Fibroblast of upper back skin (primary cell): ENCODE results near the gene HERC2.
"Not testable (repeated sequence)": the region's sequence is repeated elsewhere in the genome, so short reads cannot be mapped to it uniquely, and the experiment has no call there.

Experiments
- DNase-seq: peaks from one replicate; pipeline ENCODE4 v3.0.0-alpha.2; 2013

The HERC2 gene

DNA sequence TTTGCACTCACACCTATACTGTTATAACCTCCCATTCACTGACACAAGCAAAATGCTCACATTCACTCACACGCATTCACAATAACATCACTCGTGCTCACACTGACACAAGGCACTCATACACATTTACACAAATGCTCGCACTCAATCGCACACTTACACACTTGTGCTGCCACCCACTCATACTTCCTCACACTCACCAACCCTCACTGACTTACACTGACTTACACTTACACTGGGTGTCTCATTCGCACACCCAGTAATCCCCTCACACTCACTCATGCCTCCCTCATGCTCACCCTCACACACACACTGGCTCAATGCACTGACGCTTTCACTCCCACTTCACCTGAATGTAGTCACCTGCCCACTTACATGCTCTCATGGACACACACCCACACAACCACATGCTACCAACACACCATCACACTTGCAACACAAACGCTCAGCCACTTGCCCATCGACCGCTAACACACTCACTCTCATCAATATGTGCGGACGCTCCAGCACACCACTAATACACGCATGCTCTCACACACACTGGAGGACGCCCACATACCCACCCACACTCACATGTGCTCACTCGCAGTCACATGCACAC lies 104.9 kb downstream of the HERC2 start:
- DNase-seq = not testable (repeated sequence)

DNA sequence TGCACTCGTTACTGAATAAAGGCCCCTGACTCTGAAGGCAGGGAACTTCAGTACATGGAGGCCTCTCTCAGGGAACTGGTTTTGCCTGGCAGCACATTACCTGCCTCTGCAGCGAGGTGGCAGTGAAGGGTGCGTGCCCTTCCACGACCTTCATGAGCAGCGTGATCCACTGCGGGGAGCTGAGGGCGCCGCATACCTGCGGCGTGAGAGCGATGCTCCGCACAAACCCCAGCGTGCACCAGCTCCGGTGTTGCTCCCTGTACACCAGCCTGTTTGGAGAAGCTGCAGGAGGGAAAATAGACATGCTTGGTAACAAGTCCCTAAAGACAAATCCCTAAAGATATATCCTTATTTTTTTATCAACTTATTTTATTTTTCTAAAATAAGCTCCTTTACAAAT lies 106.5 kb downstream of the HERC2 start:
- DNase-seq = not testable (repeated sequence)

DNA sequence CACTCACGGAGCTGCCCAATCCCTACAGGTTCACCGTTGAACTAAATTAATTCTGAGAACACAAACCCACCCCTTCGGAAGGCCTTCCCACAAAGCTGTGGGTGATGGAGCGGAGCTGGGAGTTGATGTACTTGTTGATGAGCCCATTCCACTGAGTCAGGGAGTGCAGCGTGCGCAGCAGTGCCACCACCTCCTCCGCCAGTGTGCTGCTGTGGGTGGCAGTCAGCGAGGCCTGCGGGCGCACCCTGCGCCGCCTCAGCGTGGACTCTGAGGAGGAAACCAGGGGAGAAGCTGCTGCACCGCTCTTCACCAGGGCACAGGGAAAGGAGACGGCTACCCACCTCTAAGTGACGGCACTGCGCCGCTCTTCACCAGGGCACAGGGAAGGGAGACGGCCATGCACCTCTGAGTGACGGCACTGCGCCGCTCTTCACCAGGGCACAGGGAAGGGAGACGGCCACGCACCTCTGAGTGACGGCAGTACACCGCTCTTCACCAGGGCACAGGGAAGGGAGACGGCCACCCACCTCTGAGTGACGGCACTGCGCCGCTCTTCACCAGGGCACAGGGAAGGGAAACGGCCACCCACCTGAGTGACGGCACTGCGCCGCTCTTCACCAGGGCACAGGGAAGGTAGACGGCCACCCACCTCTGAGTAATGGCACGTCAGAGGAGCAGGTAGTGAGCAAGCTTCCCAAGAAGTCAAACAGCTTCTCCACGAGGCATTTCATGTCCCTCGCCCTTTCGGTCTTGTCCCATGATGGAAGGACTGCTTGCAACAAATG lies 107.8 kb downstream of the HERC2 start:
- not testable (repeated sequence) for DNase-seq

DNA sequence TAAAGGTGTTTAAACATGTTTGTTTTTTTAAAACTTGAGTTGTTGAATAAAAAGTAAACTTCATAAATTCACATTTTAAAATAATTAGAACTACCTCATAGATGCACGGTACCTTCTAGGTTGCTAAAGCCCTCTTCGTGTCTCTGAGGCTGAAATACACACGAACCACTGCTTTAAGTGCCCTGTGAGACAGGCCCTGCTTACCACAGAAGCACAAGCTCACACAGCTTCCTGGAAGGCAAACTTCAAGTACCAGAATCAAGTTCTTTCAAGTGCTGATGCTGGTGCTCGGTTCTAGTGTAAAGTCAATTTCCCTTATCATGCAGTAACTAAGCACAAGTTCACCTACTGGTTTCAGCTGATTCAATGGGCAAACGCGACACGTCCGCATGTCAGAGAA lies 108.6 kb downstream of the HERC2 start:
- DNase-seq = not testable (repeated sequence)

DNA sequence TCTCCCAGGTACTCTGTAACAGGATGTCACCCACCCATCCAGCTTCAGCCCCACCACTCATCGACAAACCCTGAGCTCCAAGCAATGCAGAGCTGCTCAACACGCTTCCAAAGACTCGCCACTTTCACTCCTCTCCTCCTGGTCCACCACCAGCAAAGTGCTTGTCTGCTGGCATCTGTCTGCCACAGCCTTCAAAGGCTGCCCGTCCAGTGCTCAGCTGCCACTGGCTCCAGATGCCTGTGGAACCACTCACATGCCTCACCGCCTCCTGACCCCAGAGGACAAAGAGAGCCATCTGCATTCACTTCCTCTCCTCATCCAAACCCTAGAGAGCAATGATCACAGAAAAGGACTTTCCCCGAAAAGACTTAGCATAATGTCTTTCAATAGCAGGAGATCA lies 113.4 kb downstream of the HERC2 start:
- no peak for DNase-seq

DNA sequence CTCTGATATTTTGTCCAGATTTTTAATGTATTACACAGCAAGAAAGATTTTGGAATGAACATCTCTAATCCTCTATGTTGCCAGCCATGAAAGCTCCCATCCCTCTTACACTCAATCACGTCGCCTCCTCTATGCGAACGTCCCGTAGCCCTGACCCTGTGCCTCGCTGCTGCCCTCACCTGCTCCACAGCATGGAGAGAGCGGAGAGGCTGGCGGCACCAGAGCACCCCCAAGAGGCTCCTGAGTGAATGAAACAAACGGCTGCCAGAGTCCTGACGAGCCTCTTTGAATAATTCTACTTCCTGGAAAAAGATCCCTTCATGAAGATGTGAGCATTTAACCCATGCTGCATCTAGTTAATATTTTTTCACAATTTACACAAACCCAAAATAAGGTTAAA lies 116.3 kb downstream of the HERC2 start:
- DNase-seq = not testable (repeated sequence)

DNA sequence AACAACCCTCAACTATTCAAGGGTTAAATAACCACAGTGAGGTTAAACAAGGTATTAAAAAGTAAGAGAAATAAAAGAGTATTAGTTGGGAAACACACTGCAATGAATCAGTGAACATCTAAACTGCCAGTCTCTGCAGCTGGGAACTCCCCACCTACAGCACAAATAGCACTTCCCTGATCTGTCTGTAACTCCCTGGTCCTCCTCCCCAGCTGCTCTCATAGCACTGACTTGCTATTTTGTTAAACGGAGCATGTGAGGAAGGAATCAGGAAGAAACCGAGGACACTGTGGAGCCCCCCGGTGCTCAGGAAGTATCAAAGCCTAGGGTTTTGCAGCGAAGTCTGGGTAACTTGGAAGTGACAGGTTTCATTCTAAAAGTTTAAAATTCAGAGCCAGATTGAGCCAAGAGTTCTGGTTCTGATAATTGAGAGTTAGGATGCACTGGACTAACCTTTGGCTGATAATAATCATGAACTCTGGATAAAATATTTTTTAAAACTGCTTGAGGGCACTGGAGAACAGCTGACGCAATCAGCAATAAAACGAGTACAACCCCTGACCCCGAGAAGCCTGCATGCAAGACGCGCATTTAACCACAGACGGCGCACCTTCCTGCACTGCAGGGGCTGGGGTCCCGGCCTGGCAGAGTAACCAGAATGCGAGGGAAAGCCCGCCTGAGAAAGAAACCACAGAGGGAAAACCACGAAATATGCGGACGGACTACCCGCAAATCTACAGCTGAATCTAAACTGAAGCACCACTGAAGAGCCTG lies 118.7 kb downstream of the HERC2 start:
- DNase-seq = not testable (repeated sequence)

DNA sequence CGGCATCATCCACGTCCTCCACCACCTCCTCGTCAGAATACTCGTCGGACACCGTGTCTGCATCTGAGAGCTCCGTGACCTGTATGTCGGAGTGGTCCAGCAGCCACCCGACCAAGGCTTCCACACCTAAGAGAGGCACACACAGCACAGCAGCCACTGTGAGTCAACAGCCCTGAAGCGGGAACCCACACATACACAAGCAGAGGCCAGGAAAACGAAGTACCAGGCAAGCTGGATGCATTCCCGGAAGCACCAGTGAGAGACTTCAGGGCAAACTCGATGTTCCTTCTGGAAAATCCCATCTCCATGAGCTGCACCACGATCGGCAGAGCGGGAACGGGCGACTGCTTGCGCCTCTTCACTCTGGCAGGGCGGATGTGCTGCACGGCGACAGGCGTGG lies 119.9 kb downstream of the HERC2 start:
- DNase-seq = not testable (repeated sequence)

DNA sequence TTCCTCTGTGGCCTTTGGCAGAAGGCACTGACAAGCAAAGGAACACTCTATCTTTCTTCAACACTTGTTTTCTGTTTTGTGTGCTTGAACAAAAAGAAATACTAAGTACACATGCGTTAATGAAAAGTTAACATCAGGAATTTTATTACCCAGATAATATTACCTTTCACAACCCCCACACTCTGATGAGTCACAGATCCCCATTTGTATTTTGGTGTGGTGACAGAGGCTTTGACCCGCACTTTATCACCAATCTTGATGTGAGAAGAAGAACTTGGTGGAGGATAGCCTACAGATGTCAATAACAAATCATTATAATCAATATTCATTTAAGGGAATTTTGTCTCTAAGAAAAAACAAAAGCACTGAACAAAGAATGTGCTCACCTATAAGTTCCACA lies 123.8 kb downstream of the HERC2 start:
- not testable (repeated sequence) for DNase-seq

DNA sequence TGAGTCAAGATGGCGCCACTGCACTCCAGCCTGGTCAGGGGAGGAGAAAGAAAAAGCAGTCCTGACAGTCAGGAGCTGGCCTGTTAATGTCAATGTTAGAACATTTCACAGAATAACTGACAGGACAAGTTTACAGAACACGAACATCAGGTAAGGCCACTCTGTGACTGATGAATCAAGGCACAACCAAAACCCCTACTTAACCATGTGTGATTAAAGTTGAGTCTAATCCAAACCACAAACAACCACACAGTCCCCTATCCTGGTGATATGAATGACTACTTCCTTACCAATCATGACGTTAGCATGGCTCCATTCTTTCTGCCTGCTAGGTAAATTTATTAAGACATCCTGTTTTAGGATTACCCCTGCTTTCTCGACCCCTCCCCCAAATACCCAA lies 124.3 kb downstream of the HERC2 start:
- DNase-seq = not testable (repeated sequence)

DNA sequence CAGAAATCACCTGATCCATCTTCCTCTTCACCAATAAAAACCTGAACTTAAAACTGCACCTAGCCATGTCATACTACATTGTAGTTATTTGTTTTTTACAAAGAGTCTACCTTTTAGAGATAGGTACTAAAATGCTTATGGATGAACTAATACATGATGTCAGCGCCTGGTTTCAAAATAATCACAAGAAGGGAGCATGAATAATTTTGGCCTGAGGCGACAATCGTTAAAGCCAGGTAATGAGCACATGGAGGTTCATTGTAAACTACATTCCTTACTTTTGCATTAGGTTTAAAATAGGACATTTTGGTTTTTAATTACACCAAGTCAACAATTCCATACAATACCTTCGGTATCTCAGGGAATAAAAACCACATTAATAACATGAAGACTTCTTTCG lies 125.4 kb downstream of the HERC2 start:
- not testable (repeated sequence) for DNase-seq

DNA sequence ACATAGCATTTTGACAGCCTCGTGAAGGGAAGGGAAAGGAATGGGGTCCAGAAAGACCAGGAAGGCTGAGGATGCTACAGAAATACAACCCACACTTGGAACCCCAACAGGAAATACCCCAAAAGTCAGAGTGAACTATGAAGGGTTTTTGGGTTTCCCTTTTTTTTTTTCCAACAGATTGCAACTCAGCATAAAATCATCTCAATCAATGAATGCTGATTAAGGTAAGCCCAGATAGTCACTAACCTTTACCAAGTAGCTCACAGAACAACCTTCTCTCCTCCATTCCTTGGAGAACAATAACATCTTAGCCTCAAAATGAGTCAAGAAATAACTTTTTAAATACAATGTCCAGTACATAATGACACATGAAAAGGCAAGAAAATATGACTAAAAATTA lies 129.2 kb downstream of the HERC2 start:
- no peak for DNase-seq

DNA sequence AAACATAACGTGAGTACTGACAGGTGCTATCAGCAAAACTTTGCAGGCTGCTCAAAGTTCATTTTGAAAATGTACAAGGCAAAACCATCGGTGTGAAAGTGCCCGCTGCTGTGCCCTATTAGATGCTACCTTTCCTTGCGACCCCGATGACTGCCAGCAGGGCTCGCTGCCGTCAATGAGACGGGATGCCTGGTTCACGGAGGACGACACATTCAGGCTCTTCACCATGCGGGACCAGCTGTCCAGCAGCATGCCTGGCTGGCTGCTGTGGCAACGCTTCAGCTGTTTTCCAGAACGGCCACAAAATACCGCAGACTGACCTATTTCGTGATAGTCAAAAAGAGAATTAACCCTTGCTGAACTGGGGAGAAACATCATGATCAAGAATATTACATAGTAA lies 130.1 kb downstream of the HERC2 start:
- DNase-seq = peak; percentile 47

DNA sequence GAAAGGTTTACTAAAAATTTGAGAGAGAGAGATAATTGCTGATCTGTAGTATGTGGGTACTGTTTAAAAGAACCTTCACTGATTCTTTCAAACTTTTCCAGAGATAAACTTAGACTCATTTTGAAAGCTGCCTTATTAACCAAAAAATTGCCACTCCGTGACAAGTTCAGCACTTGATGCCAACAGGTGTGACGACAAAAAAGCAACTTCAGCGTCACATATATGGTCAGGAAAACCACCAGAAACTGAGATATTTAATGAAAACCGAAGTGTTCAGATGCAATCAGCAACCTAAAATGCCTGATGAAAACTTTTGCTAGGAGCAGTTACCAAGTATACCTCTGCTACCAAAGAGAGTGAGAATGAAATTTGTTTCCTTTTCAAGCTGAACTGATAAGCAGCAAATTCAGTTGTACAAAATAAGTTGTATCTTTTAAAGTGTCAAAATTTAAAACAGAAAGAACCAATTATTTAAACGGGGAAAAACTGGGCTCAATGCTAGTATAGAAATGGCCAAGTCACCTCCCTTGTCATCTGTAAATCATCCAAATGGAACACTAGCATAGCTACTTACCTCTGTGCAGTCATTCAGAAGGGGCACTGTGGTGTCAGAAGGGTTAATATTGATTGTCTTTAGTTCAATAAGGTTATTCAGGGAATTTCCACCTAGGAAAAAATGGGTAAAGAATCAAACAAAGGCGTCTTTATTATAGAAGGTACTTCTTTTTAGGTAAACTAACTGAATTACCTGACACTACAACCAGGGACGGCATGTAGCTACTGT lies 131.4 kb downstream of the HERC2 start:
- no peak for DNase-seq

DNA sequence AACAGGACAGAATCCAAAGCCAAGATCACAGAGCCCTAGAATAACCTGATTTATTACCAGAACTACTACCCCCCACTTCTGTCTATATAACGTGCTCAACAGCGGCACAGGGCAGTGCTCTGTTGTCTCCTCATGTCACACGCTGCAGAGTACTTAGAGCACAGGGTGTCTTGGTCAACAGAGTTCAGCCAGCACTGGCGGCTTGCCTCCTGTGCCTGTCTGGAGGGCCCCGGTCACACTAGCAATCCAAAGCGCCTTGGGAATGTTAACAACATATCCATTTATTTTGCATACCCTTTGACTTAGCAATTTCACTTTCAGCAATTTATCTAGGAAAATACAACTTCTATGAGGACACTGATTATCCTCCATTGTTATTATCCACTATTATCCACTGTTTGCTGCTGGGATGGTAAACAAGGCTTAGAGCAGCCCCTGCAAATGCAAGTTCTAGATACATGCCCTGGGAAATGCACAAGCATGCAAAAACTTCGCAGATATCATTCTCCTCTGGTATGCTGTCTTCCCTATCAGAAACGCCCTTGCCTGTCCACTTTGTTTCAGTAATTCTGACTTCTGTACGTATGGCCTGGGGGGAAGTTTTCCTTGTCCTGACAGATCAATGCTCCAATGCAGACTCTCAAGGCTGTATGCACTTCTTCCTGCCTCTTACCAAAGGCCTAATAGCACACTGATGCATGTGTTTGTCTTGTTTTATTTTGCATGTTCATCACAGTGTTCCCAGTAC lies 136.7 kb downstream of the HERC2 start:
- DNase-seq = no peak

DNA sequence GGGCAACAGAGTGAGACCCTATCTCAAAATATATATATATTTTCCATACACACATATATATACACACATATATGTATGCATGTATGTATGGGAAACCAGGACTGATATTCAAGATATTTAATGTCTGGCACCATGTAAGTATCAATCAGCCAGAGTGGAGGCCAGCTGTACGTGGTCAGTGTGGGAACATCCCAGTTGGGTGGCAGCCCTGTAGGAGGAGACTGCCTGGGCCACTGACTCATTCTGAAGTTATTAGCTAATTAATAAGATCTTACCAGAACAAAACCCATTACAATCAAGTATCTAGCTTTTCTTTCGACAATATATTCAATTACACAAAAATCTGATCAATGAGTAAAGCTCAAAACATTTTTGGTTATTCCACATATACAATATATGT lies 137.8 kb downstream of the HERC2 start:
- peak; percentile 20 for DNase-seq

DNA sequence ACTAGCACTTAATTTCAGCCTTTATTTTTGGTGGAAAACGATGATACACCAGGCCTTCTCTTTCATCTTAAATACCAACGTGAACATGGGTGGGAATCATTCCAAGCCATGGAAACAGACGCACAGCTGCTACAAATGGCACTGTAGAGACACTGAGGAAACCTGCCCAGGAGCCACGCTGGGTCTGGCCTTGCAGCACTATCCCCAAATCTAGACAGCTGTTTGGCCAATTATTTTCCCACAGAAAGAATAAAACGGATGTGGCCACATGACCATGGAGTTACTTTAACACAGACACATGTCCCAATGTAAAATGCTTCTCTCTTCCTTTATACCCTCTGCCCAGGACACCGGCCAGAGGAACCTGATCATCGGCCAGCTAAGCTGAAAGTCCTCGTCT lies 139.2 kb downstream of the HERC2 start:
- DNase-seq = no peak

DNA sequence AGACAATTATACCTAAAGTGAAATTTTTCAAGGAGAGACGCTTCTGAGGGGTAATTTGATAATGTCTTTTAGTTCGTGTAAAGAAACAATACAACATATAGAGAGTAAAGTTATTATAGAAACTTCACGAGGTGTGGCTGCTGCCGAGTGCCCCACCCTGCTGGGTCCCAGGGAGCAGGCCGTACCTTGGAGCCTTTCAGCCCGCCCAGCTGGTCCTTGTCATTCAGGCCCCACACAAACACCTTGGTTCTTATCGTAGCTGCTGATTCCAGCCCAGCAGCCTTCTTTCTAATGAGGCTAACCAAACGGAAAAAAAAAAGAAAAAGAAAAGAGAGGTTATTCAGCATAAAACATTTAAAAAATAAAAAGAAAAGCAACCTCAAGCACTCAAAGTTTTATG lies 139.8 kb downstream of the HERC2 start:
- no peak for DNase-seq

DNA sequence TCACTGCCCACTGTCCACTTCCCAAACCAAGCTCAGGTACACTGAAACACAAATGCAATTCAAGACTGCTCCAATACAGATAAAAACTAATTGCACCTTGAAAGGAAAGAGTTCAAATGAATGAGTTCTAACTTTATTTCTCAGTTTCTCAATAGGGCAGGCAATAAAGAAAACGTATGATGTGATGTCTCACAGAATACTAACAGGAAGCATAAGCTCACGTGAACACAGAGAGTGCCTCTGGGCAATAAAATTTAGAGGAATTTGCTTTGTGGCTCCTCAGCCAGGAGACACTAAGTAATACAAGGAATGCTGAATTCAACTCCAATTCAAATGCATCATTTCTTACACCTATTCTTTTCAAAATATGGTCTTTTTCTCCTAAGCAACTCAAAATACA lies 140.6 kb downstream of the HERC2 start:
- DNase-seq = no peak

DNA sequence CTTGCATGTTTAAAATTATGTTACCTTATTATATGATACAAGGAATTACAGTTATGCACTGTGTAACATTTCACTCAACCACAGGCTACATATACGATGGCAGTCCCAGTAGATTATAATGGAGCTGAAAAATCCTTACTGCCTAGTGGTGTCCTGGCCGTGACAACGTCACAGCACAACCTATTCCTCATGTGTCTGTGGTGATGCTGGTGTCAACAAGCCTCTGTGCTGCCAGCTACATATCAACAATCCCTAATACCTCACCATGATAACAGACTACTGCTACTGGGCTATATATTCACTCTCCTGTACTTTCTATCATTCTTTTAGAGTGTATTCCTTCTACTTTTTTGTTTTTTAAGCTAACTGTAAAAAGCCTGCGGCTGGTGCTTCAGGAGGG lies 142.7 kb downstream of the HERC2 start:
- DNase-seq = no peak

DNA sequence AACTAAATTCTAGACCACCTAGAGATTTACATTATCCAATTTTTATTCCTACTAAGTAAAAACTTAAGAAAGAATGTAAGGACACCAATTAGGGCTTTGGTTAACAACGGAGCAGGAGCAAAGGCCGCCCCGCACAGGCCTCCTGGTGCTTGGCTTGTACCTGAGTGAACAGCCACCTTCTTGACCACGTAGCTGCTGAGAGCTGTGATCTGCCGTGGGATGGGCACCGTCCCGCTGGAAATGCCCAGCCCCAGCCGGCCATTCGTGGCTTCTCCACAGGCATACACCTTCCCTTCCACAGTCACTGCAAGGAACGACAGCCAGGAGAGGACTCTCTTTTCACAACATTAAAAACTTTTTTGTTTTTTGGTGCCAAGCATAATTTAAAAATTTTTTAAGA lies 143.3 kb downstream of the HERC2 start:
- DNase-seq = no peak

DNA sequence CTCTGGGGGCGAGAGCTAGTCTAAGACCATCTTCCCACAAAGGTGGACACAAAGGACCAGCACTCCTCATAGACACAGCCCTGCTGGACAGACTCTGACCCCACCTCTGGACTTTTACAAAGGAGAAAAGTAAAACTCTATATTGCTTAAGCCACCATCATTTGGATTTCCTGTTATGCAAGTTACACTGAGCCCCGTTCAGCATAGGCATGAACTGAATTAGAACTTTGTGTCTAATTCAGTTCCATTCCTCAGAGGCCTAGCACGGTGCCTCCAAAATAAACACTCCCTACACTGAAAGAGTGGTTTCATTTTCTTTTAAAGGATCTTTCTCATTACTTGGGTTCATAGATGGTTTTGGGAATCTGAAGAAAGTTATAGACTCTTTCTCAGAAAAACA lies 143.7 kb downstream of the HERC2 start:
- DNase-seq = no peak
